GM18951 (cell line): Measurements from ENCODE around the gene TOP1.

Source experiments
- POLR2A ChIP-seq: IDR thresholded peaks from 4 replicates; pipeline ENCODE4 v1.6.1; 2011; ENCODE audit warnings: mild to moderate bottlenecking; ENCODE audit not compliant: insufficient read length, insufficient read depth; ENCODE audit errors: extremely low read depth
- in situ Hi-C: fragments of 300-500 bp; cut with MboI; formaldehyde crosslinking; loops from one replicate; pipeline ENCODE4 v1.12.0; 2022; ENCODE audit warnings: low sequenced_read_pairs, mixed read lengths, inconsistent platforms; ENCODE audit not compliant: unreplicated experiment

TOP1 gene

GRCh38 chr20:41139227-41140093 is 110.8 kb downstream of the TOP1 start:
- no peak for TF ChIP-seq POLR2A
- in situ Hi-C loops = no loop called here

GRCh38 chr20:41140226-41141133 is 111.9 kb downstream of the TOP1 start:
- in situ Hi-C loops = no loop called here

GRCh38 chr20:41141153-41141815 is 112.7 kb downstream of the TOP1 start:
- TF ChIP-seq POLR2A = no peak
- in situ Hi-C loops = no loop called here

More at GRCh38 chr20:41140226-41141133, 111.9 kb downstream of the TOP1 start:
- no peak for TF ChIP-seq POLR2A

- in situ Hi-C loops = no loop called here
Observed at GRCh38 chr20:41142245-41142644, 113.6 kb downstream of the TOP1 start.

GRCh38 chr20:41142919-41143318 is 114.3 kb downstream of the TOP1 start:
- in situ Hi-C loops = no loop called here

More at GRCh38 chr20:41142245-41142644, 113.6 kb downstream of the TOP1 start:
- TF ChIP-seq POLR2A = no peak

GRCh38 chr20:41143354-41143753 is 114.7 kb downstream of the TOP1 start:
- TF ChIP-seq POLR2A = no peak
- in situ Hi-C loops = no loop called here

More at GRCh38 chr20:41142919-41143318, 114.3 kb downstream of the TOP1 start:
- no peak for TF ChIP-seq POLR2A

GRCh38 chr20:41145317-41145716 is 116.7 kb downstream of the TOP1 start:
- no peak for TF ChIP-seq POLR2A
- in situ Hi-C loops = no loop called here

GRCh38 chr20:41145821-41146620 is 117.4 kb downstream of the TOP1 start:
- in situ Hi-C loops = no loop called here
- TF ChIP-seq POLR2A = no peak

GRCh38 chr20:41147767-41148191 is 119.2 kb downstream of the TOP1 start:
- in situ Hi-C loops = no loop called here
- TF ChIP-seq POLR2A = no peak

GRCh38 chr20:41148942-41149341 is 120.3 kb downstream of the TOP1 start:
- no peak for TF ChIP-seq POLR2A
- in situ Hi-C loops = no loop called here

GRCh38 chr20:41150664-41151063 is 122.0 kb downstream of the TOP1 start:
- no peak for TF ChIP-seq POLR2A
- in situ Hi-C loops = no loop called here
